NOMO-1 treated with dmso at 0.1 percent for 144 hours (cell line): ENCODE data around the gene FAF2.
"Not testable (repeated sequence)": the region's sequence is repeated elsewhere in the genome, so short reads cannot be mapped to it uniquely, and the experiment has no call there.

Source experiments
- DNase-seq: peaks from one replicate; lab custom pipeline; 2025; ENCODE audit not compliant: unreplicated experiment; lab: John Stamatoyannopoulos, UW

Gene FAF2

GRCh38 chr5:176416965-176417364 lies 31.2 kb upstream of the FAF2 start:
- no peak for DNase-seq

GRCh38 chr5:176418251-176418650 lies 29.9 kb upstream of the FAF2 start:
- DNase-seq = no peak

GRCh38 chr5:176420086-176420485 lies 28.1 kb upstream of the FAF2 start:
- no peak for DNase-seq

GRCh38 chr5:176420972-176421544 lies 27.1 kb upstream of the FAF2 start:
- no peak for DNase-seq

- DNase-seq = no peak
These were observed 24.0 kb upstream of the FAF2 start for GRCh38 chr5:176424181-176424580.

- no peak for DNase-seq
These were observed 23.0 kb upstream of the FAF2 start for GRCh38 chr5:176425138-176425537.

- no peak for DNase-seq
These were observed 22.4 kb upstream of the FAF2 start for GRCh38 chr5:176425791-176426190.

GRCh38 chr5:176426876-176427275 lies 21.3 kb upstream of the FAF2 start:
- DNase-seq = no peak

GRCh38 chr5:176427971-176428370 lies 20.2 kb upstream of the FAF2 start:
- no peak for DNase-seq

GRCh38 chr5:176429972-176430371 lies 18.2 kb upstream of the FAF2 start:
- DNase-seq = no peak

GRCh38 chr5:176432707-176433106 lies 15.5 kb upstream of the FAF2 start:
- no peak for DNase-seq

- DNase-seq = peak; percentile 29
These were observed 11.5 kb upstream of the FAF2 start for GRCh38 chr5:176436656-176437055.

- no peak for DNase-seq
These were observed 9.0 kb upstream of the FAF2 start for GRCh38 chr5:176438959-176439757.

- no peak for DNase-seq
These were observed 7.1 kb upstream of the FAF2 start for GRCh38 chr5:176440927-176441706.

GRCh38 chr5:176441921-176442323 lies 6.3 kb upstream of the FAF2 start:
- DNase-seq = peak; percentile 25

GRCh38 chr5:176442911-176443310 lies 5.3 kb upstream of the FAF2 start:
- DNase-seq = not testable (repeated sequence)

GRCh38 chr5:176444742-176445141 lies 3.4 kb upstream of the FAF2 start:
- no peak for DNase-seq

- DNase-seq = no peak
These were observed 2.0 kb upstream of the FAF2 start for GRCh38 chr5:176446028-176446665.

GRCh38 chr5:176446884-176447590 lies 1.1 kb upstream of the FAF2 start:
- no peak for DNase-seq

GRCh38 chr5:176447591-176447977 lies 601 bp upstream of the FAF2 start:
- no peak for DNase-seq

GRCh38 chr5:176450077-176450476 lies 1.9 kb downstream of the FAF2 start:
- no peak for DNase-seq
